SU-DHL-6 (cell line): ENCODE results near the gene CDR2L.
"Not testable (repeated sequence)": the region's sequence is repeated elsewhere in the genome, so short reads cannot be mapped to it uniquely, and the experiment has no call there.

Source experiments
- H2AFZ ChIP-seq: fragments of 200-600 bp; sonication (generic); 2 replicates; pipeline ENCODE4 v1.6.1; 2014; ENCODE audit warnings: low read depth, mild to moderate bottlenecking, moderate library complexity, mixed read lengths, antibody characterized with exemption, low read length; ENCODE audit not compliant: severe bottlenecking
- H3F3A ChIP-seq: fragments of 200-600 bp; shearing (Covaris generic); 2 replicates; pipeline ENCODE4 v1.6.0; 2016; ENCODE audit warnings: antibody characterized with exemption, mild to moderate bottlenecking; ENCODE audit not compliant: insufficient read depth
- H3K27ac ChIP-seq: fragments of 200-600 bp; sonication (generic); 2 replicates; pipeline ENCODE4 v1.5.1; 2016; ENCODE audit warnings: low read depth, mild to moderate bottlenecking, low read length, moderate library complexity, mixed read lengths
- H3K27me3 ChIP-seq: fragments of 200-600 bp; sonication (generic), shearing (Covaris generic); 2 replicates; pipeline ENCODE4 v1.6.0; 2014; ENCODE audit warnings: mild to moderate bottlenecking, low read length
- H3K36me3 ChIP-seq: fragments of 200-600 bp; sonication (generic); 2 replicates; pipeline ENCODE4 v1.6.1; 2014; ENCODE audit warnings: mild to moderate bottlenecking, low read length, mixed read lengths
- H3K4me2 ChIP-seq: fragments of 300-600, 200-600 bp; shearing (Covaris generic), sonication (generic); 2 replicates; pipeline ENCODE4 v1.6.0; 2014; ENCODE audit warnings: low read length, low read depth, mild to moderate bottlenecking; ENCODE audit not compliant: poor library complexity, severe bottlenecking
- H3K4me3 ChIP-seq: fragments of 200-600 bp; sonication (generic); 2 replicates; pipeline ENCODE4 v1.5.1; 2014; ENCODE audit warnings: antibody characterized with exemption, low read length, mild to moderate bottlenecking, mixed read lengths; ENCODE audit not compliant: insufficient read depth, poor library complexity, severe bottlenecking
- H3K79me2 ChIP-seq: fragments of 200-600 bp; sonication (generic); 2 replicates; pipeline ENCODE4 v1.6.1; 2014; ENCODE audit warnings: mild to moderate bottlenecking, low read length, moderate library complexity; ENCODE audit not compliant: insufficient read depth
- H3K9ac ChIP-seq: fragments of 200-600 bp; sonication (generic); 2 replicates; pipeline ENCODE4 v1.7.0; 2014; ENCODE audit warnings: mild to moderate bottlenecking, low read length
- H3K9me2 ChIP-seq: fragments of 200-600 bp; sonication (generic); replicated peaks from 2 replicates; pipeline ENCODE4 v1.6.1; 2014; ENCODE audit warnings: low read length; ENCODE audit not compliant: insufficient read depth
- H3K9me3 ChIP-seq: fragments of 200-600 bp; sonication (generic); 2 replicates; pipeline ENCODE4 v1.6.1; 2014; ENCODE audit warnings: low read length, mixed read lengths; ENCODE audit not compliant: insufficient read depth
- H4K20me1 ChIP-seq: fragments of 200-600 bp; sonication (generic); 2 replicates; pipeline ENCODE4 v1.6.1; 2014; ENCODE audit warnings: low read depth, mild to moderate bottlenecking, antibody characterized with exemption, low read length, moderate library complexity, mixed read lengths
- EZH2phosphoT487 ChIP-seq: fragments of 200-600 bp; sonication (generic), shearing (Covaris generic); conservative IDR thresholded peaks from 2 replicates; pipeline ENCODE4 v1.6.1; 2018; ENCODE audit warnings: mild to moderate bottlenecking, antibody characterized with exemption, low read length, moderate library complexity, mixed read lengths
- TF ChIP-seq, protein P1 (sequence below): fragments of 200-600 bp; sonication (generic); IDR thresholded peaks from one replicate; pipeline ENCODE4 v1.5.1; 2017; ENCODE audit warnings: antibody characterized with exemption, mild to moderate bottlenecking, low read length, moderate library complexity; ENCODE audit not compliant: insufficient read depth, poor library complexity, severe bottlenecking

The CDR2L gene

GRCh38 chr17:75004371-75004770 lies 16.9 kb downstream of the CDR2L start:
- Histone ChIP-seq H3K36me3 (no peaks in the 10 kb centered on the region), H3F3A (no peaks in the 10 kb centered on the region)

DNA sequence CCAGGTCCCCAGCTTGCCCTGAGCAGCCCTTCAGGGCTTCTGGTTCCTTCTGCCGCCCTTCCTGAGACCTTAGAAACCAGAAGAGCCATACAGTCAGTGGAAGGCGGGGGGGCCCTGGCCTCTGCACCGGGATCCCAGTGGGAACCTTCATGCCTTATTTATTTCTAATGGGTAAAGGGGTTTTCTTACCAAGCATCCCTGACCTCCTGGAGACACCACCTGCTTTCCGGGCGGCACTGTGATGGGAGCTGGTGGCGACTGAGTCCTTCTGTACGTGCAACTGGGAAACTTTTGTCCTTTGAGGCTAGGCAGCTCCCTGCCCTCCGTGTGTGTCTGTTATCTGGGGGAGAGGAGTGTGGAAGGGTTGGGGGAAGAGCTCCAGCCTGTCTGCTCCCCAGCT lies 17.9 kb downstream of the CDR2L start:
- Histone ChIP-seq H3K9ac (no peak overlapping the region), H3K9me2 (no peaks in the 10 kb centered on the region), H3K36me3 (no peaks in the 10 kb centered on the region), H3F3A (no peaks in the 10 kb centered on the region), H3K27ac (no peak overlapping the region), H3K4me2 (no peak overlapping the region), H3K4me3 (no peak overlapping the region), H2AFZ (no peak overlapping the region), H3K79me2 (no peaks in the 10 kb centered on the region), H4K20me1 (no peaks in the 10 kb centered on the region), H3K9me3 (no peaks in the 10 kb centered on the region), H3K27me3 (no peaks in the 10 kb centered on the region)
- TF ChIP-seq, protein P1, sequence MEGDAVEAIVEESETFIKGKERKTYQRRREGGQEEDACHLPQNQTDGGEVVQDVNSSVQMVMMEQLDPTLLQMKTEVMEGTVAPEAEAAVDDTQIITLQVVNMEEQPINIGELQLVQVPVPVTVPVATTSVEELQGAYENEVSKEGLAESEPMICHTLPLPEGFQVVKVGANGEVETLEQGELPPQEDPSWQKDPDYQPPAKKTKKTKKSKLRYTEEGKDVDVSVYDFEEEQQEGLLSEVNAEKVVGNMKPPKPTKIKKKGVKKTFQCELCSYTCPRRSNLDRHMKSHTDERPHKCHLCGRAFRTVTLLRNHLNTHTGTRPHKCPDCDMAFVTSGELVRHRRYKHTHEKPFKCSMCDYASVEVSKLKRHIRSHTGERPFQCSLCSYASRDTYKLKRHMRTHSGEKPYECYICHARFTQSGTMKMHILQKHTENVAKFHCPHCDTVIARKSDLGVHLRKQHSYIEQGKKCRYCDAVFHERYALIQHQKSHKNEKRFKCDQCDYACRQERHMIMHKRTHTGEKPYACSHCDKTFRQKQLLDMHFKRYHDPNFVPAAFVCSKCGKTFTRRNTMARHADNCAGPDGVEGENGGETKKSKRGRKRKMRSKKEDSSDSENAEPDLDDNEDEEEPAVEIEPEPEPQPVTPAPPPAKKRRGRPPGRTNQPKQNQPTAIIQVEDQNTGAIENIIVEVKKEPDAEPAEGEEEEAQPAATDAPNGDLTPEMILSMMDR = no peak
- TF ChIP-seq EZH2phosphoT487 = no peak

More at GRCh38 chr17:75004371-75004770, 16.9 kb downstream of the CDR2L start:
- no peak overlapping the region for H3K9ac ChIP-seq
- no peak overlapping the region for H3K4me2 ChIP-seq
- no peaks in the 10 kb centered on the region for H3K9me3 ChIP-seq
- H3K79me2 ChIP-seq = no peaks in the 10 kb centered on the region
- no peaks in the 10 kb centered on the region for H3K27me3 ChIP-seq
- TF ChIP-seq, protein P1 = no peak
- no peak for TF ChIP-seq EZH2phosphoT487
- no peak overlapping the region for H2AFZ ChIP-seq
- no peaks in the 10 kb centered on the region for H4K20me1 ChIP-seq
- H3K27ac ChIP-seq = no peak overlapping the region
- H3K4me3 ChIP-seq = no peak overlapping the region
- H3K9me2 ChIP-seq = no peaks in the 10 kb centered on the region

GRCh38 chr17:75006084-75006483 lies 18.7 kb downstream of the CDR2L start:
- H2AFZ ChIP-seq, H3K9me3 ChIP-seq, H3K79me2 ChIP-seq, H3K27me3 ChIP-seq, H4K20me1 ChIP-seq, H3K9ac ChIP-seq, H3K4me2 ChIP-seq, H3K27ac ChIP-seq, H3F3A ChIP-seq, H3K4me3 ChIP-seq, H3K9me2 ChIP-seq, H3K36me3 ChIP-seq: not testable (repeated sequence)

DNA sequence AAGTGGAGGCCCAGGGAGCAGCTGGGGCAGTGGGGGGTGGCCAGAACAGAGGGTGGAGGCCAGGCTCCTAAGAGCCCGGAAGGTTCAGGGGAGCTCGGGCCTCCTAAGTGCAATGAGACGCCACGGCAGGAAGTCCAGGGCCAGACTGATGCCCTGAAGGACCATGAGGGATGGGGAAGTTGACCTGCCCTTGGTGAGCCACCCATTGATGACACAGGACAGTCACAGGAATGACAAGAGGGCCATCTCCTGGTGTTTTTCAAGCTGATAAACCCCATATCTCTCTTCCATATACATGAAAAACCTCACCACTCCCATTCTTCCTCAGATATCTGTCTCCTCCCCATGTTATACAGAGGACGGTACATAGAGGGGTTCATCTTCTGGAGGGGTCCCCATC lies 19.2 kb downstream of the CDR2L start:
- no peaks in the 10 kb centered on the region for H3K79me2 ChIP-seq
- no peak overlapping the region for H3K4me3 ChIP-seq
- H3K9me2 ChIP-seq = no peaks in the 10 kb centered on the region
- H4K20me1 ChIP-seq = no peaks in the 10 kb centered on the region
- H3K27ac ChIP-seq = no peak overlapping the region
- H3K9ac ChIP-seq = no peak overlapping the region
- no peak overlapping the region for H2AFZ ChIP-seq
- no peaks in the 10 kb centered on the region for H3K9me3 ChIP-seq
- H3K4me2 ChIP-seq = no peak overlapping the region
- TF ChIP-seq EZH2phosphoT487 = no peak
- TF ChIP-seq, protein P1 = no peak
- H3K36me3 ChIP-seq = no peaks in the 10 kb centered on the region
- peaks cover 6% of the 10 kb centered on the region for H3F3A ChIP-seq
- no peaks in the 10 kb centered on the region for H3K27me3 ChIP-seq
